GM18873 (cell line): ENCODE measurements around the gene CIDEB.
A peak's percentile ranks its signal among the peaks of the same experiment; 100 is the strongest.
"Not testable (repeated sequence)": the region's sequence is repeated elsewhere in the genome, so short reads cannot be mapped to it uniquely, and the experiment has no call there.

Source experiments
- ATAC-seq: cut with Tn5 transposase; IDR thresholded peaks from one replicate; pipeline ENCODE4 v1.9.1; 2021; ENCODE audit warnings: mild to moderate bottlenecking, moderate library complexity, moderate number of reproducible peaks; ENCODE audit not compliant: unreplicated experiment, low FRiP score

The CIDEB gene

GRCh38 chr14:24334431-24335291 is 26.9 kb upstream of the CIDEB start, which contains the start of gene ADCY4:
TSS of gene ADCY4 (minus strand) at chr14:24335071. CDS start at chr14:24334652, 419 bp downstream.
- no peak for ATAC-seq

- ATAC-seq = peak; percentile 76
Measured at GRCh38 chr14:24332268-24332993, 24.7 kb upstream of the CIDEB start.

- no peak for ATAC-seq
Measured at GRCh38 chr14:24331731-24332267, 24.0 kb upstream of the CIDEB start.

GRCh38 chr14:24330973-24331674 is 23.3 kb upstream of the CIDEB start:
- no peak for ATAC-seq

- ATAC-seq = no peak
Measured at GRCh38 chr14:24329736-24330135, 22.0 kb upstream of the CIDEB start.

GRCh38 chr14:24329073-24329663 is 21.4 kb upstream of the CIDEB start:
- no peak for ATAC-seq

- not testable (repeated sequence) for ATAC-seq
Measured at GRCh38 chr14:24327914-24328313, 20.1 kb upstream of the CIDEB start.

GRCh38 chr14:24327303-24327702 is 19.5 kb upstream of the CIDEB start:
- ATAC-seq = no peak

GRCh38 chr14:24325963-24326362 is 18.2 kb upstream of the CIDEB start:
- no peak for ATAC-seq

- ATAC-seq = no peak
Measured at GRCh38 chr14:24325041-24325530, 17.3 kb upstream of the CIDEB start.

GRCh38 chr14:24324024-24324423 is 16.2 kb upstream of the CIDEB start:
- ATAC-seq = no peak

- no peak for ATAC-seq
Measured at GRCh38 chr14:24323341-24323740, 15.6 kb upstream of the CIDEB start.

GRCh38 chr14:24322672-24323071 is 14.9 kb upstream of the CIDEB start:
- no peak for ATAC-seq

GRCh38 chr14:24321212-24321975 is 13.6 kb upstream of the CIDEB start:
- ATAC-seq = no peak

- ATAC-seq = no peak
Measured at GRCh38 chr14:24317141-24317928, 9.6 kb upstream of the CIDEB start.

GRCh38 chr14:24316597-24316950 is 8.8 kb upstream of the CIDEB start:
- no peak for ATAC-seq

- ATAC-seq = no peak
Measured at GRCh38 chr14:24315807-24316596, 8.2 kb upstream of the CIDEB start.

- ATAC-seq = no peak
Measured at GRCh38 chr14:24315243-24315806, 7.5 kb upstream of the CIDEB start.
